ENCODE data around the gene TOPBP1.
"Not testable (repeated sequence)": the region's sequence is repeated elsewhere in the genome, so short reads cannot be mapped to it uniquely, and the experiment has no call there.

Gene TOPBP1

DNA sequence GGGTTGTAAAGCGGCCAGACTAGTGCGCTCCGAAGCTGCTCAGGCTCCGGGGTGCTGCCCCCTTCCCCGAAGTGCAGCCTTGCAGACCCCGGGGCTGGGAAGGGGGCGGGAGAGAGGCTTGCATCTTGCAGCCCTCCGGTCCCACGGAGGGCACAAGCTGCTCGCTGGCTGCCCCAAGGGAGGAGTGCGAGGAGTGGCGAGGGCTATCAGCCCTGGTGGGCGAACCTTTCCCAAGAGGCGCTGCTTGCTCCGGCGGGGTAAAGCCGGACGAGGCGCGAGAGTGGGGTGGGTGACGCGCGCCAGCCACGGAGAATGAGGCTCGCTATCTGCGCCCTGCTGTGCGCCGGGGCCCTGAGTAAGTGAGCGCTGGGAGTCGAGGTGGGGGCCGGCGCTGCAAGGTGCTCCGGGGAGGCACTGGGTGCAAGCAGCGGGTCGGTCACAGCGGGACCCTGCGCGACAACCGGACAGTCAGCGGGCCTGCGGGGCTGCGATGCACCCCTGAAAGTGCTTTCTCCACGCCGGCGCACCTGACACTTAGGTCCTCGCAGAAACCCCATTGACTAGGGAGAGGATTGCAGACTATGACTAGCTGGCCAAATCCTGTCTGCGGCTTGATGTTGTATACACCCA is 12.7 kb upstream of the TOPBP1 start:
- no peak for DNase-seq (ENCODE audit: low spot score)

DNA sequence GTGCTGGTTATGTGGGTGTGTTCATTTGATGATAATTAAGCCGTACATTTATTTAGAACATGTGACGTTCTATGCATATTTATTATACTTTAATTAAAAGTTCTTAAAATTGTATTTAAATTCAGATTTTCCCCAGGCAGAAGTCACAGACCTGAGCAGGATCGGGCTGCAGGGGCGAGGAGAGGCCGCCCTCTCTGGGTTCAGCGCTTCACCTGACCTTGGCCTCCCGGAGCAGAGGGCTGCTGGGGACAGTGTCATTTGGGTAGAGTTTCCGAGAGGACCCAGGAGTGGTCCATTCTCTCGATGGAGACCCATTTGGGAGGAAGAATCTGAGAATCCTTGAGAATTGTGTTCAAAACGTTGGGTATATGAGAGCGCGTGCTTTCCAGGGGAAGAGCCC is 12.0 kb upstream of the TOPBP1 start:
- no peak for DNase-seq (ENCODE audit: low spot score)

DNA sequence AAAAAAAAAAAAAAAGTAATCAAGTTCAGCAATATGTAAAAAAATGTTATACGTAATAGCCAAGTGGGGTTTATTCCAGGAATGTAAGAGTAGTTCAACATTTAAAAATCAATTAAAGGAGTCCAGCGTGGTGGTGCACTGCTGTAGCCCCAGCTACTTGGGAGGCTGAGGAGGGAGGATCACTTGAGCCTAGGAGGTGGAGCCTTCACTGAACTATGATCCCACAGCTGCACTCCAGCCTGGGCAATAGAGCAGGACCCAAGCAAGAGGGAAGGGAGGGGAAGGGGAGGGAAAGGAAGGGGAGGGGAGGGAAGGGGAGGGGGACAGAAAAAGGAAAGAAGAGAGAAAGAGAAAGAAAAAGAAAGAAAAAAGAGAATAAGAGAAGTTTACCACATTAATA is 10.7 kb upstream of the TOPBP1 start:
- DNase-seq (ENCODE audit: low spot score), result no peak

DNA sequence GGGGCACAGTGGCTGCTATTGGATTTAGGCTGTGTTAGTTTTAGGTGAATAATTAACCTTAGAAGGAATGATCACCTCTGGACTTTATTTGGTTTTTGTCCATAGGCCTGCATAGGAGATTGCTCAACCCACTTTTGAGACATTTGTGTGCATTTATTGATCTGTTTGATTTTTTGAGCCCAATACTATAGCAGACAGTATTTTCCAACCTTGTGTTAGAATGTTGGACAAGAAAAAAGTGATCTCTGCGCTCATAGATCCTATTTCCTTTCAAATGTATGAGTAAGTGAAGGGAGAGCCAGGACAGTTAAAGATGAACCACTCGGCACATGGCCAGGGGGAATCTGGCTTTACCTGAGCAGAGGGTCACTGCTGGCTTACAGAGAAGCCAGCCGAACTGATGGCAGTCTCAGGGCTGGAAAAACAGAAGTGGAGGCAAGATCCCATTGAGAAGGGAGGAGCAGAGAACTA is 8.8 kb upstream of the TOPBP1 start:
- DNase-seq (ENCODE audit: low spot score), result no peak

DNA sequence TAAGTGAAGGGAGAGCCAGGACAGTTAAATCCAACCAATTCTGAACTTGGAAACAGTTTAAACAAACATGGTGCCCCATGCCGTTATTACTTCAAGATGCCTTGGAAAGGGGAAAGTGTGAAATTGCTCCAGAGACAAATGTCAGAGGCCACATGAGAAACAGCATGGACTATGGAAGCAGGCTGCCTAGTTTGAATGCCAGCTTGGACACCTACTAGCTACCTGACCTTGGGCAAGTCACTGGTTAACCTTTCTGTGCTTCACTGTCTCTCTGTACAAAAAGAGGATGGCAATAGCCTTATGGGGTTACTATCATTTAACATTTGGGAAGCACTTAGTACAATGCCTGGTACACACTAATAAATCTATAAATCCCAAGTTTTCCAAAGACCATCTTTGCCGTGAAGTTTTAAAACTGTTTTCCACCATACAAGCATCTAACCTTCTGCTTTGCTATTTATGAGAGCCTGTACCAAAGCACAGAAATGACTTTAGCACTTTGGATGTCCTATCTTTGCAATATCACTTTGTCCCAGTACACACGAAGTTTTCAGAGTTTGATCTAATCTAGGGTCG is 8.3 kb upstream of the TOPBP1 start:
- no peak for DNase-seq (ENCODE audit: low spot score)

DNA sequence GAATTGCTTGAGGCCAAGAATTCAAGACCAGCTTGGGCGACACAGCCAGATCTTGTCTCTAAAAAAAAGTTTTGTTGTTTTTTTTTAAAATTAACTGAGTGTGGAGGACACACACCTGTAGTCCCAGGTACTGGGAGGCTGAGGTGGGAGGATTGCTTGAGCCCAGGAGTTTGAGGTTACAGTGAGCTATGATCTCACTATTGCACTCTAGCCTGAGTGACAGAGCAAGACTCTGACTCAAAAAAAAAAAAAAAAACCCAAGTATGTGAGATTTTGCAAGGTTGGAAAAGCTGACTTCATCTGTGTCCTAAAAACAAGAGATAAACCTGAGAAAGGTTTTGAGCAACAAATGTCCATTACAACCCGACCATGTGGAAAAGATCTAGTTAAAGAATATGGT is 5.4 kb upstream of the TOPBP1 start:
- no peak for DNase-seq (ENCODE audit: low spot score)

DNA sequence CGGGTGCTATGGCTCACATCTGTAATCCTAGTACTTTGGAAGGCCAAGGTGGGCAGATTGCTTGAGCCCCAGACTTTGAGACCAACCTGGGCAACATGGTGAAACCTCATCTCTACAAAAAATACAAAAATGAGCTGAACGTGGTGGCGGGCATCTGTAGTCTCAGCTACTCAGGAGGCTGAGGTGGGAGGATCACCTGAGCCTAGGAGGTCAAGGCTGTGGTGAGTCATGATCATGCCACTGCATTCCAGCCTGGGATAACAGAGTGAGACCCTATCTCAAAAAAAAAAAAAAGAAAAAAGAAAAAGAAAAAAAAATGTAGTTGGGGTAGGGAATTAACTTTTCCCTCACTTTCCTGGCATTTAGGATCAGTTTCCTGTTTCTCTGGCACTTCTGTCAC is 3.4 kb upstream of the TOPBP1 start:
- DNase-seq (ENCODE audit: low spot score), result not testable (repeated sequence)

DNA sequence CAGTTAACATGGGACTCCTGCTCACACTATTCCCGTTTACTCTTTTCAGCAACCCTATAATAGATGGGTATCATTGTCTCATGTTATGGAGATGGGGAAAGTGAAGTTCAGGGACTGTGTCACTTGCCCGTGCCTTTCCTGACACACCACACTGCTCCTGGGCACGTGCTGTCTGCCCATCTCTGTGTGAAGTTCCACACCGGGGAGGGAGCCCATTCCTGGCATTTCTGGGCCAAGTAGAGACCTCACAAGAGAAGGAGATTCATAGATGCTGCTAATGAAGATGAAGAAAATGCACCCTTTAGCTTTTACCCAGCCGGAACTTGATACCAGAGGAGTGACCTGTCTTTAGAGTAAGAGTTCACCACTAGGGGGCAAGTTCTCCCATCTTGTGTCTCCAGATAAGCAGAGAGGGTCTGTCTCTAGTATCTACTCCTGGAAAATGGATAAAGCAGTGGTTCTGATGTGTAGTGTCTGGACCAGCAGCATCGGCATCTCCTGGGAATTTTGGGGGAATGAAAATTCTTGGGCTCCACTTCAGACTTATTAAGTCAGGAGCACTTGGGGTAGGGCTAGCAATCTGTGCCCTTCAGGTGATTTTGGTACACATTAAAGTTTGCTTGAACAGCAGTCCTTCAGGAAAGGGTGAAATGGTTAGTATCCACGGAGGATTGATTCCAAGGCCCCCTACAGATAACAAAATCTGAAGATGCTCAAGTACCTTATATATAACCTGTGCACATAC is 2.0 kb upstream of the TOPBP1 start:
- DNase-seq (ENCODE audit: low spot score), result peak; percentile 61

DNA sequence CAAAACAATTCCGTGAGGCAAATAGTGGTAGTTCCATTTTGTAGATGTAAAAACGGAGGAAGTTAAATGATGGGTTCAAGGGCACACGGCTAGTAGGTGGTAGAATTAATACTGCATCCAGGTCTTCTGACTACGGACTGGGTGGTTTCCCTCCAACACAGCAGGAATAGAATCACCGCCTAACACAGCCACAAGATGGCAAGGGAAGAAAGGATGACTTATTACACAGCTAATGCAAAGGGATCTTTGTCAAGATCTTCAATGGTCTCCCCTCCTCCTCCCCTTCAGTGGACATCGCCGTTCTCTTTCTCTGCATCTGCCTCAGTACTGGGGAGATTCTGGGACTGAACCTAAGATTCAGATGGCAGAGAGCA is 524 bp upstream of the TOPBP1 start:
- no peak for DNase-seq (ENCODE audit: low spot score)

DNA sequence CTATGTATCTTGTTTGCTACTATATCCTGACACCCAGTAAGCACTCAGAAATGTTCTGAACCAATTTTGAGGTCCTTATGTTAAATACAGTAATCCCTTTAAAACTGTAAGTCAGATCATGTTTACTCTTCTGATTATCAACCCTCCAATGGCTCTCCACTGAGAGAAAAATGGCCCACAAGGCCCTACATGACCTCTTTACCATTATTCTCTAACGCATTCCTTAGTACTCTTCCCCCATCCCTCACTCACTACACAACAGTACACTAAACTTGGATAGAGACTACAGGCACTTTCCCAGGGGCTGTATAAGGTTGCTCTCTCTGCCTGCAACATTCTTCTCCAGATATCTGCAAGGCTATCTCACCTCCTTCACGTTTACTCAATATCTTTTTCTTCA is 1.9 kb downstream of the TOPBP1 start:
- DNase-seq (ENCODE audit: low spot score), result no peak

DNA sequence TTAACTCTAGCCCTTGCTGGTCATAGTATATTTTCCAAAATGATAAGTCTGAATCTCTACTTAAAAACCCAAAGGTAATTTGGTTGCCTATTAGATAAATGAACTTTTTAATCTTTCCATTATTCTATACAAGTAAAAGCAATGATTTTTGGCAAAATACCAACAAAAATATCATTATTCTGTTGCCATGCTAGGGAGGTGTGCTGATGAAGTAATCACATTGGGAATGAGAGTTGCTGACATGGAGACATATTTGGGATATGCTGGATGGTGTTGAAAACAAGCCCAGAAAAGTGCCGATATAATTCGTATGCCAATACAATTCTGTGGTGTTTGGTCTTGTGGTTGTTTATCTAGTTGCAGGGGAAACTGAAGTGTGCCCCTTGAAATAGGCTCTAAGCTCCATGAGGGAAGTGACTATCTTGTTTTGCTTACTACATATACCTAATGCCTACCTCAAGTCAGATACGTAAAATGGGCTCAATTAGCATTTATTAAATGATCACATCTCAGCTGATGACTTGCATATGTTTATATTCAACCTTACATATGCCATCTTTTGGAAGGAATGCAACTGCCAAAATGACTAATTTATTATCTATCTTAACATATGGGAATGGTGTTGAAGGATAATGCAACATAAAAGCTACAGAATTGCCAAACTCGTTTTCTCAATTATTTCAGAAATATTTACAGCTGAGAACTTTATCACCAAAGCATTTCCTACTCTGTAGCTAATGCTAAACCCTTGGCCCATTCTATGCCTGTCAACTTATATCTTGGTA is 5.8 kb downstream of the TOPBP1 start:
- no peak for DNase-seq (ENCODE audit: low spot score)

DNA sequence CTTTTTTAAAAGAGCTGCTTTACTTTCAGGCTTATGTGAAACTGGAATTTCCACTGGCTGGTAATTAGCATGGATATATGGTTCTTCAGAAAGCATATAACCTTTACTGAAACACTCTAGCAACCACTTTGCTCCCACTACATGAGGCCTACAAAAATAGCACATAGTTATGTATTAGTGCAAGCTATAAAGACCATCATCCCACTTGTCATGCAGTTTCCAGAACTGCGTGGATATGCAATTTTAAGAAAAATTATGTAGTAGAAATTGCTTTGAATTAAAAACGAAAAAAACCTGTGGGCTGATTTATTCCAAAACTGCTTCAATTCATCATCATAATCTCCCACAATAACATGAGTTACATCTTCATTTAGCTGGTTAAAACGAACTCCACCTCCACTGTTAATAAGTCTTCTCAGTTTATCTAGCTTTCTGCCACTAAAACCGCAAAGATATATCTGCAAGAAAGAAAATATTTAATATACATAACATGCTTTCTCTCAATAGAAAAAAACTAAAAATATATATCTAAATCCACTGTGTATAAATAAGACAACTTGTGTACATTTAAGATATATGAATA is 12.2 kb downstream of the TOPBP1 start:
- no peak for DNase-seq (ENCODE audit: low spot score)

DNA sequence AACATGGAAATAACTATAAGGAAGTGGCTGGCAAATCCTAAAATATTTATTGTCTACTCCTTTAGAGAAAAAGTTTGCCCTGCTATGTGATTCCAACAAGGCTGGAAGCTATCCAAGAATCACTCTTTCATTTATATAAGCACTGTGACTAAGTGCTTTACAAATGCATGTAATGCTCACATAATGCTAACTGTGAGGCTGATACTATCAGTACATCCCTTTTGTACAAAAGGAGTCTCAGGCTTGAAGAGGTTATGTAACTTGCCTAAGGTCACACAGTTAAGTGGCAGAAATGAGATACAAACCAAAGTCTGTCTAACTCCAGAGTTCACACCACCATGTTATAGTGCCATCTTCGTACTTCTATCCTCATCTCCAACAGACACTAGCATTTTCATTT is 17.0 kb downstream of the TOPBP1 start:
- no peak for DNase-seq (ENCODE audit: low spot score)

DNA sequence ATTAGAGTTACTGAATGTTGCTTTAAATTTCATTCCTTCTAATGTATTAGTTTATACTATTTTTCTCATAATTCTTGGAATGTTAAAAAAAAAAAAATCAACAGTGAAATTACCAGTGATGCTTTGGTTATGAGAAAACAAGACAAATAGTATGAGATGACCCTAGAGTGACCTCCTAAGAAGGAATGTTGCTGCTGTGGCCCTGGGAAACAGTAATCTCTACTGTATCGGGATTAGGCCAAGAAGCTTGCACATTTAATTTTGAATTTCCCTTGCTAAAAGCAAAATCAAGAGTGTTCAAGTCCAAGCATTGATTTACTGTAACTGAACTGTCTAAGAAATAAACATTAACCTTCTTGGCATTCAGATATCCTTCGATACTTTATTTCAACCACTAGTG is 18.1 kb downstream of the TOPBP1 start:
- DNase-seq (ENCODE audit: low spot score), result no peak

DNA sequence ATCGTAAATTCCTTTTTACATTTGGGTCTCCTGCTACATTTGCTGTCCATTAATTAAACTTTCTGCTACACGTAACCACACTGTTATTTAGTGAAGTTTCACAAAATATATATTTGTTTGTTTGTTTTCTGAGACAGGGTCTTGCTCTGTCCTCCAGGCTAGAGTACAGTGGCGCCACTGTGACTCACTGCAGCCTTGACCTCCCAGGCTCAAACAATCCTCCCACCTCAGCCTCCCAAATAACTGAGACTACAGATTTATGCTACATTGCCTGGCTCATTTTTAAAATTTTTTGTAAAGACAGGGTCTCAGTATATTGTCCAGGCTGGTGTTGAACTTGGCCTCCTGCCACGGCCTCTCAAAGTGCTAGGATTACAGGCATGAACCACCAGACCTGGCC is 20.5 kb downstream of the TOPBP1 start:
- DNase-seq (ENCODE audit: low spot score), result no peak

DNA sequence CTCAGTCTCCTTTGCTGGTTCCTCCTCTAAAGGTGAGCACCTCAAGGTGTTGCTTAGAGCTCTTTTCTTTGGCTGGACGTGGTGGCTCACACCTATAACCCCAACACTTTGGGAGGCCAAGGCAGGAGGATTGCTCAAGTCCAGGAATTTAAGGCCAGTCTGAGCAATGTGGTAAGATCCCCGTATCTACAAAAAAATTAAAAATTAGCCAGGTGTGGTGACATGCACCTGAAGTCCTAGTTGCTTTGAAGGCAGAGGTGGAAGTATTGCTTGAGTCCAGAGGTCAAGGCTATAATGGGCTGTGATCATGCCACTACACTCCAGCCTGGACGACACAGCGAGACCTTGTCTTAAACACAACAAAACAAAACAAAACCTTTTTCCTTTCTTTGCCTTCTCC is 28.3 kb downstream of the TOPBP1 start:
- DNase-seq (ENCODE audit: low spot score), result no peak

DNA sequence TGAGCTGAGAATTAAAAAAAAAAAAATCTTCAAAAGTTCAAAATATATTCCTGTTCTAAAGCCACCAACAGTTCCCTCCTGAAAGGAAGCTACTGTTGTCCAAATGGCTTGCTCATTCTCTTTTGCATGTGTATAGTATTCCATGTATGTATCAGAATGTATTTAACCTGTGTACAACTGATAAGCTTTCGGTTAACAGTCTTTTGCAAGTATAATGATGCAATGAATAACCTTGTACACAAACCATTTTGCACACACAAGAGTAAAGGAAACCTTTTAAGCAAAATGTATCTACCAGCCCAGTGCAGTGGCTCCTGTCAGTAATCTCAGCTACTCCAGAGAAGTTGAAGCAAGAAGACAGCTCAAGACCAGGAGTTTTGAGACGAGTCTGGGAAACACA is 32.6 kb downstream of the TOPBP1 start:
- DNase-seq (ENCODE audit: low spot score), result no peak

DNA sequence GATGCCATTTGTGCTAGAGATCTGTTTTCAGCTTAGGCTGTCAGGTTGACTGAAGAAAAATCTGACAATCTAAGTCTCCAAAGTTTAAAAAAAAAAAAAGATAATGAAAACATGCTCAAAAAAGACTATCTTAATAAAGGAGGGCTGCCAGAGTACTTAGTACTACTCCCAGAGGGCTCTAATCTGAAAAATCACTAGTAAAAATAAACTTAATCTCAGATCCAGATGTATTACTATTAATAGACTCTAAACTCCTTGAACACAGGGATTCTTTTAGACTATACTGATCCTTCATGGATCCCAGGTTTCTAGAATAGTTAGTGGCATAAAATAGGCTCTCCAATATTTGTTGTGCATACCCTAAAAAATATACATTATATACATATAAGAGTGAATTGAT is 34.0 kb downstream of the TOPBP1 start:
- DNase-seq (ENCODE audit: low spot score), result no peak

DNA sequence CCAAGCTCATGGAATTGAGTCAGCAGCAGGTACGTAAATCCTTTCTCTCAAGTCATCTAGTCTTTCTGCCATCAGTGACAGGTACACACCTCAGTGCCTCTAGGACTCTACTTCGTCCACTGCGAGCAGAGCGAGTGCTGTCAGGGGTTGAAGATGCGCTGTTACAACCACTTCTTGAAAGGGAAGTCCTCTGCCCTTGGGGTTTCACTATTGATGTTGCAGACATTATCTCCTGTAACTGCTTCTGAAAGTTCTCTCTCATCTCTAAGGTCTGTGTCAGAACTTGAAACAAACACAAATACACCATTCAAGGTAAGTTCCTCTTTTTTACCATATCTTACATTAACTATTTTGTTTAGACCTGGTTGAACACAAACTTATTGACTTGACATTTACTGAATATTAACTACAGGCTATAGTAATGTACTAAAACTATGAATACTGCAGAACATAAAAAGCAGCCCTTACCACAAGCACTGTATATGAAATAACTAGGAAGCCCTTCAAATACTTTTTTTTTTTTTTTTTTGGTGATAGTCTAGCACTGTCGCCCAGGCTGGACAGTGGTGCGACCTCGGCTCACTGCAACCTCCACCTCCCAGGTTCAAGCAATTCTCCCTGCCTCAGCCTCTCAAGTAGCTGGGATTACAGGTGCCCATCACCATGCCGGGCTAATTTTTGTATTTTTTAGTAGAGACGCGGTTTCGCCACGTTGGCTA is 41.5 kb downstream of the TOPBP1 start:
- no peak for DNase-seq (ENCODE audit: low spot score)

DNA sequence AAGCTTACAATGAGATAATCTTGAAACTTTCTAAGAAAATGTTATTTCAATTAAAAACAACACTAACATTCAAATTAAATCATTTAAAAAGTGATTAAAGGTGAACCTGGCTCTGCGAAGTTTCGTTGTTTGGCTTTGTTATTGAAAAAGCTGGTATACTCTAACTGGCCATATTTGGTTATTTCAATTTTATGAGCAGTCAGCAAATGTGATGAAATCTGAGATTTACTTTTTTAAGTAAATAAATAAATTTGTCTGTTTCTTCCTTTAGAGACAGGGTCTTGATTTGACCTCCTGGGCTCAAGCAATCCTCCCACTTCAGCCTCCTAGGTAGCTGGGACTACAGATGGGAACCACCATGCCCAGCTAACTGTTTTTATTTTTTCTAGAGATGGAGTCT is 50.2 kb downstream of the TOPBP1 start:
- DNase-seq (ENCODE audit: low spot score), result no peak

DNA sequence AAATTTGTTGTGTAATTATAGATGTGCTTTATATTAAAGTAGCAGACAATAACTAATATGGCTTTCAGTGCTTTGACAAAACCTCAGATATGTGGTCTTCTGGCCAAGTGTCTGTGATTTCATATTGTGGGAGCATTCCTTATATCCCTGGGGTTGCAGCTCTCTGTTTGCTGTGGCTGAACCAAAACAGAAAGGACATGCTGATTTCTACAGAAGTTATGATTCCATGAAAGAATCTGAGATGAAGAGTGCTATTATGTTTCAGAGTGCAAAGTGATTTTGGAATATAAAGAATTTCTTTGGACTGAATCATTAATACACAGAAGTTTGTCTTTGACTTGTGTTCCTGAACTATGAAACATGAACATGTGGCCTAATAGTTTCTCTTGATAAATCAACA is 51.7 kb downstream of the TOPBP1 start:
- DNase-seq (ENCODE audit: low spot score), result no peak

DNA sequence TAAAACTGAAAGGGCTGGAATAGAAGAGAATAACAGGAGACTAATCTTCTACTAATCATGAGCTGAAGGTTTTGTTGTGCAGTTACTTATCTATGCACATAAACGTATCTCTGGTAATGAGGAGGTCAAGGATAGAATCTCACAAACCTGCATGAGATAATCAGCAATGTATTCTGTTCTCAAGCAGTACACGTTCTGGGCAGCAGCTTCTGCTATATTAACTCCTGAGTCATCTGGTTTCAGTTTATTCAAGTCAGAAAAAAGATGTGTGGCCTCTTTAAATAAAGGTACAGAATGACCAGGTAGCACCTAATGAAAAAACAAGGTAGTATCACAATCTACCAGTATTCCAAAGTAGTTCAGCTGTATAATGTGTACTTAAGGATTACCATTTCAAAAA is 53.4 kb downstream of the TOPBP1 start:
- DNase-seq (ENCODE audit: low spot score), result no peak

Measured in CD4-positive, alpha-beta T cell treated with Interleukin-6 at 100 ng/mL for 8 hours (primary cell).